ENCODE data around the gene HDGF.

HDGF gene

GRCh38 chr1:156693848-156694689 lies 57.4 kb downstream of the HDGF start:
- no peak for DNase-seq

- no peak for DNase-seq
Observed at GRCh38 chr1:156692925-156693847, 58.3 kb downstream of the HDGF start.

GRCh38 chr1:156692441-156692924 lies 59.0 kb downstream of the HDGF start:
- DNase-seq: no peak
